ENCODE measurements around the gene CHST8.

Gene CHST8

GRCh38 chr19:33704271-33704670 lies 82.5 kb downstream of the CHST8 start:
- no peak overlapping the region for H3K27ac ChIP-seq (ENCODE audit: low read depth, low read length)
- H3K4me3 ChIP-seq (ENCODE audit: low read depth, low read length), result no peak overlapping the region
- no peaks in the 10 kb centered on the region for H3K36me3 ChIP-seq (ENCODE audit: control insufficient read depth, insufficient read depth, low read length)
- no peak overlapping the region for H3K9ac ChIP-seq (ENCODE audit: low read length)
- no peaks in the 10 kb centered on the region for H3K9me3 ChIP-seq (ENCODE audit: control insufficient read depth, insufficient read depth, low read depth, low read length)
- no peaks in the 10 kb centered on the region for H3K27me3 ChIP-seq (ENCODE audit: control insufficient read depth, insufficient read depth, low read length)
- peaks cover 6% of the 10 kb centered on the region; the same call in 1 of the 2 replicates for H3K4me1 ChIP-seq (ENCODE audit: control insufficient read depth, insufficient read depth, low read length)

DNA sequence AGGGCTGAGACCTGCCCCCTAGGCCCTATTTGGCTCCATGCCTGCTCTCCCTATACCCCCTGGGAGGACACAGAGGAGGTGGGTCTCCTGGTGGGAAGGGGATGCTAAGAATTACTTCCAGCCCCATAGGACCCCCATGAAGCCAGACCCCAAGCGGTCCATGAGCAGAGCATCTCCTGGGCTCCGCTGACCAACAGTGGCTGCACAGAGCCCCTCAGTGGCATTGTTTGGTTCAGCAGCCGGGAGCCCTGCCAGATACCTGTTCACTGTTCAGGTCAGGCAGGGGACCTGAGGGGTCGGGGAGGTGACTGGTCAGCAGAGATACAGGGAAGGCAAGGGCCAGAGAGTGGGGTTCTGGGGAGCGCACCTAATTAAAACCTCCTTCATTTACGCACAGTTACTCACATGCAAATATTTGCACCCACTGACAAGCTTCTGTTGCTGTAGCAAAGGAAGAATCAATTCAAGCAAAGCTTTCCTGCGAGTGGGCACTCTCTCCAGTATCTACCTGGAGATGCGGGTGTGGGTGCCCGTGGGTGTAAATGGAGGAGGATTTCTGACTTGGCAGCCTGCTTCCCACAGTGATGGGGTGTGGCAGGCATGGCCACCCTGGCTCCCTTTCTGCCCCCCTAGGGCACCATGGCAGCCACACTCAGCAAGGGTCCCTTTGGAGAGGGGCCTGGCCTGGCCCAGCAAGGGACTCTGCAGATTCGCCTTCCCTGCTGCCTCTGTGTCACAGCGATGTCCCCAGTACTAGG lies 83.5 kb downstream of the CHST8 start:
- no peak overlapping the region for H3K9ac ChIP-seq (ENCODE audit: low read length)
- no peak overlapping the region for H3K27ac ChIP-seq (ENCODE audit: low read depth, low read length)
- no peaks in the 10 kb centered on the region for H3K27me3 ChIP-seq (ENCODE audit: control insufficient read depth, insufficient read depth, low read length)
- no peaks in the 10 kb centered on the region for H3K9me3 ChIP-seq (ENCODE audit: control insufficient read depth, insufficient read depth, low read depth, low read length)
- no peak overlapping the region for H3K4me3 ChIP-seq (ENCODE audit: low read depth, low read length)
- H3K36me3 ChIP-seq (ENCODE audit: control insufficient read depth, insufficient read depth, low read length), result no peaks in the 10 kb centered on the region
- peaks cover 6% of the 10 kb centered on the region; the same call in 1 of the 2 replicates for H3K4me1 ChIP-seq (ENCODE audit: control insufficient read depth, insufficient read depth, low read length)

DNA sequence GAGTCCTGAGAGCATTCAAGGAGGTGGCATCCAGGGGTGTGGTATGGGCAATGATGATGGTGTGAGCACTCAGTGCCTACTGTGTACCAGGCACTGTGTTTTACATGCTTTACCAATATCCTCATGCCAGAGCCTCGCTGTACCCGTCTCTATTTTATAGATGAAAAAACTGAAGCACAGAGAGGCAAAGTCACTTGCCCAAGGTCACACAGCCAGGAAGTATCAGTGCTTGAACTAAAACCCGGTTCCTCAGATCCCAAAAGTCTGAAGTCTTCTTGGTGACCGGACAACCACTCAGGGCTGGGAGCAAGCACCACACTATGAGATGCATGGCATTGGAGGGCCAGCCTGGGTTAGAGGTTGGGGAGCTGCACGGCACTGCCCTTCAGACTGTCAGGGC lies 84.1 kb downstream of the CHST8 start:
- Histone ChIP-seq H3K27ac (ENCODE audit: low read depth, low read length) (no peak overlapping the region), H3K27me3 (ENCODE audit: control insufficient read depth, insufficient read depth, low read length) (no peaks in the 10 kb centered on the region), H3K9me3 (ENCODE audit: control insufficient read depth, insufficient read depth, low read depth, low read length) (no peaks in the 10 kb centered on the region), H3K4me3 (ENCODE audit: low read depth, low read length) (no peak overlapping the region), H3K9ac (ENCODE audit: low read length) (no peak overlapping the region), H3K4me1 (ENCODE audit: control insufficient read depth, insufficient read depth, low read length) (peaks cover under 1% of the 10 kb centered on the region; the same call in 1 of the 2 replicates), H3K36me3 (ENCODE audit: control insufficient read depth, insufficient read depth, low read length) (no peaks in the 10 kb centered on the region)

DNA sequence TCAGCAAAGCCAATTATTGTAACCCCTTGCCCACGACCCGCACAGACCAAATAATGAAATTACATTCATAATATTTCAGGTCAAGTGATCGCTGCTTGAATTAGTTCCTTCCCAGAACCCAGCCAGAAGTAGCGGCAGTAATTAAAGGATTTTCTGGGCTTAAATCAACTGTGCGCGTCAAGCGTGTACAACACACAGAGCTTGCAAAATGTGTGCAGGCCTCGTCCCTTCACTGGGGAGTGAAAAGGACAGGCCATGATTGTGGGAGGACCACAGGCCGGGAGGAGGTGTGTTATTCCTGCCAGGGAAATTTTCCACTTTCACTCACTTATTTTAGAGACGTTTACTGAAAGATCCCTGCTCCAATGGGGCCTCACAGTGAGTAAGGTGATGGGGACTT lies 84.9 kb downstream of the CHST8 start:
- Histone ChIP-seq H3K9ac (ENCODE audit: low read length) (no peak overlapping the region), H3K4me1 (ENCODE audit: control insufficient read depth, insufficient read depth, low read length) (no peaks in the 10 kb centered on the region), H3K4me3 (ENCODE audit: low read depth, low read length) (no peak overlapping the region), H3K27me3 (ENCODE audit: control insufficient read depth, insufficient read depth, low read length) (no peaks in the 10 kb centered on the region), H3K36me3 (ENCODE audit: control insufficient read depth, insufficient read depth, low read length) (no peaks in the 10 kb centered on the region), H3K9me3 (ENCODE audit: control insufficient read depth, insufficient read depth, low read depth, low read length) (no peaks in the 10 kb centered on the region), H3K27ac (ENCODE audit: low read depth, low read length) (no peak overlapping the region)

GRCh38 chr19:33712268-33712667 lies 90.5 kb downstream of the CHST8 start:
- Histone ChIP-seq H3K4me1 (ENCODE audit: control insufficient read depth, insufficient read depth, low read length) (peaks cover 7% of the 10 kb centered on the region), H3K9ac (ENCODE audit: low read length) (no peak overlapping the region), H3K9me3 (ENCODE audit: control insufficient read depth, insufficient read depth, low read depth, low read length) (no peaks in the 10 kb centered on the region), H3K36me3 (ENCODE audit: control insufficient read depth, insufficient read depth, low read length) (no peaks in the 10 kb centered on the region), H3K27me3 (ENCODE audit: control insufficient read depth, insufficient read depth, low read length) (no peaks in the 10 kb centered on the region), H3K27ac (ENCODE audit: low read depth, low read length) (no peak overlapping the region), H3K4me3 (ENCODE audit: low read depth, low read length) (no peak overlapping the region)

GRCh38 chr19:33713194-33713593 lies 91.4 kb downstream of the CHST8 start:
- no peaks in the 10 kb centered on the region for H3K27me3 ChIP-seq (ENCODE audit: control insufficient read depth, insufficient read depth, low read length)
- no peak overlapping the region for H3K27ac ChIP-seq (ENCODE audit: low read depth, low read length)
- H3K36me3 ChIP-seq (ENCODE audit: control insufficient read depth, insufficient read depth, low read length), result no peaks in the 10 kb centered on the region
- H3K4me1 ChIP-seq (ENCODE audit: control insufficient read depth, insufficient read depth, low read length), result peaks cover 7% of the 10 kb centered on the region
- H3K9ac ChIP-seq (ENCODE audit: low read length), result no peak overlapping the region
- H3K4me3 ChIP-seq (ENCODE audit: low read depth, low read length), result no peak overlapping the region
- H3K9me3 ChIP-seq (ENCODE audit: control insufficient read depth, insufficient read depth, low read depth, low read length), result no peaks in the 10 kb centered on the region

GRCh38 chr19:33714149-33714548 lies 92.4 kb downstream of the CHST8 start:
- Histone ChIP-seq H3K4me1 (ENCODE audit: control insufficient read depth, insufficient read depth, low read length) (peaks cover 7% of the 10 kb centered on the region), H3K9ac (ENCODE audit: low read length) (no peak overlapping the region), H3K27me3 (ENCODE audit: control insufficient read depth, insufficient read depth, low read length) (no peaks in the 10 kb centered on the region), H3K9me3 (ENCODE audit: control insufficient read depth, insufficient read depth, low read depth, low read length) (no peaks in the 10 kb centered on the region), H3K36me3 (ENCODE audit: control insufficient read depth, insufficient read depth, low read length) (no peaks in the 10 kb centered on the region), H3K4me3 (ENCODE audit: low read depth, low read length) (no peak overlapping the region), H3K27ac (ENCODE audit: low read depth, low read length) (no peak overlapping the region)

- no peak overlapping the region for H3K27ac ChIP-seq (ENCODE audit: low read depth, low read length)
- no peak overlapping the region for H3K9ac ChIP-seq (ENCODE audit: low read length)
- H3K4me1 ChIP-seq (ENCODE audit: control insufficient read depth, insufficient read depth, low read length), result peaks cover 7% of the 10 kb centered on the region
- H3K27me3 ChIP-seq (ENCODE audit: control insufficient read depth, insufficient read depth, low read length), result no peaks in the 10 kb centered on the region
- no peak overlapping the region for H3K4me3 ChIP-seq (ENCODE audit: low read depth, low read length)
- no peaks in the 10 kb centered on the region for H3K9me3 ChIP-seq (ENCODE audit: control insufficient read depth, insufficient read depth, low read depth, low read length)
- H3K36me3 ChIP-seq (ENCODE audit: control insufficient read depth, insufficient read depth, low read length), result no peaks in the 10 kb centered on the region
Measured at GRCh38 chr19:33715462-33715861, 93.7 kb downstream of the CHST8 start.

DNA sequence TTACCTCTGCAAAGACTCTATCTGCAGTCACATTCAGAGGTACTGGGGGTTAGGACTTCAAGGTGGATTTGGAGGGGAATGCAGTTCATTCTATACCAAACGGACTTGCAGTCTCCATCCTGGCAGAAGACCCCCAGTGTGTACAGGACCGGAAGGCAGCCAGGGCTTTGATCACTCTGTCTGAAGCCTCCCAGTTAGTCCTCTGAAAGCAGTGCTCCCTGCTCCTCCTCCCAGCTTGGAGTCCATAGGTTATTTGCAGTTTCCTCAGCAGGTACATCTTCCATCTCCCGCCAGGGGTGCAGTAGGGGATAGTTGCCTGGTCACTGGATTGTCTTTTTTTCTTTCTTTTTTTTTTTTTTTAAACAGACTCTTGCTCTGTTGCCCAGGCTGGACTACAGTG lies 96.1 kb downstream of the CHST8 start:
- no peaks in the 10 kb centered on the region for H3K9me3 ChIP-seq (ENCODE audit: control insufficient read depth, insufficient read depth, low read depth, low read length)
- no peak overlapping the region for H3K9ac ChIP-seq (ENCODE audit: low read length)
- H3K27me3 ChIP-seq (ENCODE audit: control insufficient read depth, insufficient read depth, low read length), result no peaks in the 10 kb centered on the region
- H3K4me3 ChIP-seq (ENCODE audit: low read depth, low read length), result no peak overlapping the region
- no peak overlapping the region for H3K27ac ChIP-seq (ENCODE audit: low read depth, low read length)
- H3K36me3 ChIP-seq (ENCODE audit: control insufficient read depth, insufficient read depth, low read length), result no peaks in the 10 kb centered on the region
- H3K4me1 ChIP-seq (ENCODE audit: control insufficient read depth, insufficient read depth, low read length), result no peaks in the 10 kb centered on the region

- Histone ChIP-seq H3K27ac (ENCODE audit: low read depth, low read length) (no peak overlapping the region), H3K9me3 (ENCODE audit: control insufficient read depth, insufficient read depth, low read depth, low read length) (no peaks in the 10 kb centered on the region), H3K4me1 (ENCODE audit: control insufficient read depth, insufficient read depth, low read length) (no peaks in the 10 kb centered on the region), H3K4me3 (ENCODE audit: low read depth, low read length) (no peak overlapping the region), H3K9ac (ENCODE audit: low read length) (no peak overlapping the region), H3K36me3 (ENCODE audit: control insufficient read depth, insufficient read depth, low read length) (no peaks in the 10 kb centered on the region), H3K27me3 (ENCODE audit: control insufficient read depth, insufficient read depth, low read length) (no peaks in the 10 kb centered on the region)
Measured at GRCh38 chr19:33718651-33719254, 97.0 kb downstream of the CHST8 start.

DNA sequence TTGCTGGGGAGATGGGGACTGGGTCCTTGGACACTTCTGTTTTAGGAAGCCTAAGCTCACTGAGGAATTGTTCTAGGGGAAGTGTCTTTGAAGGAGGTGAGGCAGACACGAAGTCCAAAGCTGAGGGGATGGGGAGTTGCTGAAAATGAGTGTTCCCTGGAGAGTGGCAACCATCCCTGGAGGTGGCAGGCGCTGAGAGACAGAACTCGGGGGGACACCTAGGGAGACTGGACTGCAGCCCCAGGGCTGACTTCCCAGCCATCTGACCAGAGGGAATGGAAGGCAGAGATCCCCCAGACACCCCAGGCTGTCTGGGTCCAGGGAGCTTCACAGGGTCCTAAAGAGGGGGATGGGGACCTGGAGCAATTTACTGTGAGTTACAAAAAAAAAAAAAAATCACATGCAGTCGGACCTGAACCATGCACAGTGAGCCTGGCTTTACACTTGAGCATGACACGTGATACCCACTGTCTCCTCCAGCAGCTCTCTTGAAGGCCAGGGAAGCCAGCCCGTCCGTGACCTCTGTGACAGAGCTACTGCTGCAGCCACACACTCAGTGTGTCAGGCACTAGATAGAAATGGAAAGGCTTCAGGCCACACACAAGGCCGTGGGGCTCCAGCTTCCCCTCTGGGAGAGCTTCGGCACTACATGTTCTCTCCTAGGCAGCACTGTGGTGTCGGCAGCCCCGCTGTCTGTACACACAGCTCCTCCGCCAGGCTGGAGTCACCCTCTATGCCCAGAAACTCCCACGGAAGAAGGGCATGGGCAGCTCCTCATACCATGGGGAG lies 97.8 kb downstream of the CHST8 start:
- Histone ChIP-seq H3K9me3 (ENCODE audit: control insufficient read depth, insufficient read depth, low read depth, low read length) (no peaks in the 10 kb centered on the region), H3K4me3 (ENCODE audit: low read depth, low read length) (no peak overlapping the region), H3K9ac (ENCODE audit: low read length) (no peak overlapping the region), H3K27me3 (ENCODE audit: control insufficient read depth, insufficient read depth, low read length) (no peaks in the 10 kb centered on the region), H3K27ac (ENCODE audit: low read depth, low read length) (no peak overlapping the region), H3K4me1 (ENCODE audit: control insufficient read depth, insufficient read depth, low read length) (no peaks in the 10 kb centered on the region), H3K36me3 (ENCODE audit: control insufficient read depth, insufficient read depth, low read length) (no peaks in the 10 kb centered on the region)

Data from HUES6 (cell line).